HepG2 (cell line): Measurements from ENCODE around the gene GATD1. TPM values are rescaled to one million over a fixed set of nuclear protein-coding genes. Genes with fewer than 3 reads are reported as not detected.

ENCODE experiments used
- AGO2 ChIP-seq: fragments of 200-400 bp; formaldehyde crosslinking; optimal IDR thresholded peaks from 2 replicates; pipeline ENCODE3; 2017; ENCODE audit warnings: mild to moderate bottlenecking, low read depth, low read length, moderate library complexity
- MXD1 ChIP-seq: sonication (generic); formaldehyde crosslinking; IDR thresholded peaks from 2 replicates; pipeline ENCODE4 v1.4.0; 2020; ENCODE audit warnings: mild to moderate bottlenecking, missing genetic modification reagents
- NFIB ChIP-seq: sonication (generic); formaldehyde crosslinking; IDR thresholded peaks from 2 replicates; pipeline ENCODE4 v1.9.0; 2021; ENCODE audit warnings: missing genetic modification reagents, mild to moderate bottlenecking, borderline replicate concordance
- PITX1 ChIP-seq: sonication (generic); formaldehyde crosslinking; IDR thresholded peaks from 2 replicates; pipeline ENCODE4 v1.5.1; 2020; ENCODE audit warnings: mild to moderate bottlenecking, missing genetic modification reagents
- RARG ChIP-seq: sonication (generic); formaldehyde crosslinking; IDR thresholded peaks from 2 replicates; pipeline ENCODE4 v1.4.0; 2020; ENCODE audit warnings: low read depth, mild to moderate bottlenecking, missing genetic modification reagents
- SKI ChIP-seq: fragments of 450-650 bp; IDR thresholded peaks from one replicate; pipeline ENCODE4 v1.6.1; 2018; ENCODE audit warnings: mild to moderate bottlenecking; ENCODE audit not compliant: partially characterized antibody
- SPEN ChIP-seq: sonication (generic); formaldehyde crosslinking; IDR thresholded peaks from 2 replicates; pipeline ENCODE4 v1.5.1; 2020; ENCODE audit warnings: low read depth, mild to moderate bottlenecking, missing genetic modification reagents
- TAF1 ChIP-seq: sonication (generic); formaldehyde crosslinking; IDR thresholded peaks from 2 replicates; pipeline ENCODE4 v1.4.0; 2020; ENCODE audit warnings: missing genetic modification reagents
- ZBTB43 ChIP-seq: sonication (generic); formaldehyde crosslinking; conservative IDR thresholded peaks from 2 replicates; pipeline ENCODE4 v1.4.0; 2020; ENCODE audit warnings: missing genetic modification reagents
- ZBTB7B ChIP-seq: sonication (generic); formaldehyde crosslinking; IDR thresholded peaks from 2 replicates; pipeline ENCODE4 v1.4.0; 2020; ENCODE audit warnings: missing genetic modification reagents
- ZHX2 ChIP-seq, 2 experiments: sonication (generic) in 1 of 2; formaldehyde crosslinking in 1 of 2; IDR thresholded peaks; 2 replicates each; pipeline versions ENCODE4 v1.6.1 to v1.9.0; 2014 to 2022; ENCODE audit warnings: antibody characterized with exemption in 1 of 2, borderline replicate concordance in 1 of 2, inconsistent platforms in 1 of 2, low read depth in 1 of 2, missing genetic modification reagents in 1 of 2
- ZIK1 ChIP-seq: sonication (generic); formaldehyde crosslinking; IDR thresholded peaks from 2 replicates; pipeline ENCODE4 v1.5.0; 2020; ENCODE audit warnings: mild to moderate bottlenecking, low read depth, missing genetic modification reagents, borderline replicate concordance
- ZNF12 ChIP-seq: sonication (generic); formaldehyde crosslinking; IDR thresholded peaks from 2 replicates; pipeline ENCODE4 v1.5.0; 2020; ENCODE audit warnings: missing genetic modification reagents
- ZNF20 ChIP-seq: sonication (generic); formaldehyde crosslinking; IDR thresholded peaks from 2 replicates; pipeline ENCODE4 v1.4.0; 2020; ENCODE audit warnings: mild to moderate bottlenecking, moderate library complexity, missing genetic modification reagents
- ZNF484 ChIP-seq: sonication (generic); formaldehyde crosslinking; IDR thresholded peaks from 2 replicates; pipeline ENCODE4 v1.5.1; 2020; ENCODE audit warnings: mild to moderate bottlenecking, low read depth, missing genetic modification reagents, borderline replicate concordance
- ZNF552 ChIP-seq: sonication (generic); formaldehyde crosslinking; IDR thresholded peaks from 2 replicates; pipeline ENCODE4 v1.9.0; 2022; ENCODE audit warnings: missing genetic modification reagents, mild to moderate bottlenecking, borderline replicate concordance
- ZNF652 ChIP-seq: IDR thresholded peaks from 2 replicates; pipeline ENCODE4 v1.6.1; 2016; ENCODE audit warnings: low read depth, borderline replicate concordance
- ZNF891 ChIP-seq: sonication (generic); formaldehyde crosslinking; IDR thresholded peaks from 2 replicates; pipeline ENCODE4 v1.5.0; 2020; ENCODE audit warnings: mild to moderate bottlenecking, missing genetic modification reagents
- ZSCAN31 ChIP-seq: sonication (generic); formaldehyde crosslinking; IDR thresholded peaks from 2 replicates; pipeline ENCODE4 v1.5.0; 2020; ENCODE audit warnings: low read depth, mild to moderate bottlenecking, missing genetic modification reagents
- polyA plus RNA-seq, 8 experiments: library from polyadenylated mRNA; depleted of rRNA in 3 of 8; stranded (reverse) in 7 of 8; unstranded in 1 of 8; fragments of >200 nt; fragmentation: Illumina TruSeq in 4 of 8; extraction: Trizol in 4 of 8; gene quantifications; 2 replicates each; pipeline versions ENCODE4 v1.2.1 to v1.2.3, GENCODE V29; 2011 to 2016; ENCODE audit warnings: low read depth in 4 of 8, missing spikeins in 1 of 8, mixed read lengths in 1 of 8; ENCODE audit not compliant: insufficient read depth in 1 of 8
- total RNA-seq, 5 experiments: library from RNA; depleted of rRNA; stranded (reverse); fragments of >200 nt; fragmentation: Illumina TruSeq; extraction: Trizol; gene quantifications; 2 replicates each; pipeline ENCODE4 v1.2.3, GENCODE V29; 2016; ENCODE audit warnings: low read depth in 1 of 5
- TF ChIP-seq, protein P1 (sequence below): sonication (generic); formaldehyde crosslinking; IDR thresholded peaks from 2 replicates; pipeline ENCODE4 v1.8.0; 2022; ENCODE audit warnings: missing genetic modification reagents, mild to moderate bottlenecking, borderline replicate concordance

GATD1 gene
- total and polyA plus RNA-seq, 2 of the 13 experiments (the other 11 are each of a cell fraction or from before 2014, with no cell fraction given): 31.3 to 60.5 TPM

DNA sequence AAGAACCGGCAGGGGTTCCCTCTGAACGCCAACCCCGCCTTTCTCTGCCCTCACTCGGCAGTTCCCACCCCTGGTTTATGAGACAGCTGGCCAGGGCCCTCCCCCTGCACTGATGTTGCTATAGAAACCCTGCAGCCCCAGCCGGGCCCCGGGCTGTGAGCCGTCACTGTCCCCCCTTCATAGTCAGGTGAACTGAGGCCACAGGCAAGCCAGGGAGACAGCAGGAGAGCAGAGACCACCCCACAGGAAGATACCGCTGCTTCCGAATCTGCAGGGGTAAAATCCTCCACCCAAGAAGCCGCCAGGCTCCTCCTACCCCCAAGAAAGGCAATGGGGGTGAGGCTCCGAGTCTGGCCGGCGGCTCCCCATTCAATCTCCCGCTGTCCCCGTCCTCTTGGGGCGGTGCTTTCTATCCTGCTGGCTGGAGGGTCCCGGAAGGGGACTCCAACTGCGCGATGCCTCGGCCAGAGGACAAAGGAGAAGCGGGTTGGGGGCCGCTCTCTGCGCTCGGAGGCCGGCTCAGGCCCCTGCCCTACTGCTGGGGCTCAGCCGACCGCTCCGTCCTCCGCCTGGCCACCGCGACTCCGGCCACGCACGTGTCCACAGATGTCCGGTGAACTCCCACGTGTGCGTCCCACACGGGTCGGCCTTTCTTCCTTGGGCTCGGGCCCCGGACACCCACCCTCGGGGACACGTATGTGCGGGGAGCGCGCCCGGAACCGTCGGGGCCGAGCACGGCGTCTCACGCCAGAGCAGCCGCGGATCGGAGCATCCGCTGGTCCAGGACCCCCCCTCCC lies 20.2 kb upstream of the GATD1 start (continued):
- TF ChIP-seq ZBTB7B (CRISPR knock-in tag) (0 out of 2 replicates have a peak, but pooled peaks have one; percentile 12), ZBTB43 (CRISPR knock-in tag) (0 out of 2 replicates have a peak, but pooled peaks have one; percentile 34), ZSCAN31 (CRISPR knock-in tag) (peak; percentile 47; the same call in 1 of the 2 replicates), ZHX2 (IDR thresholded peaks at IDR 0.05; ENCODE audit: low read depth) (no peak), ZHX2 (CRISPR knock-in tag; IDR thresholded peaks at IDR 0.05; ENCODE audit: borderline replicate concordance) (no peak), ZNF652 (CRISPR knock-in tag) (no peak), AGO2 (no peak), ZIK1 (no peak), MXD1 (CRISPR knock-in tag) (peak; percentile 73; the same call in 1 of the 2 replicates), TAF1 (CRISPR knock-in tag) (peak; percentile 47), ZNF20 (CRISPR knock-in tag) (no peak), ZNF891 (CRISPR knock-in tag) (peak; percentile 60; the same call in 1 of the 2 replicates), ZNF484 (CRISPR knock-in tag) (no peak), RARG (CRISPR knock-in tag) (no peak), ZNF552 (0 out of 2 replicates have a peak, but pooled peaks have one; percentile 51), ZNF12 (no peak), PITX1 (CRISPR knock-in tag) (no peak), NFIB (CRISPR knock-in tag) (no peak), SPEN (CRISPR knock-in tag) (peak; percentile 61), SKI (no peak)
- TF ChIP-seq, protein P1, sequence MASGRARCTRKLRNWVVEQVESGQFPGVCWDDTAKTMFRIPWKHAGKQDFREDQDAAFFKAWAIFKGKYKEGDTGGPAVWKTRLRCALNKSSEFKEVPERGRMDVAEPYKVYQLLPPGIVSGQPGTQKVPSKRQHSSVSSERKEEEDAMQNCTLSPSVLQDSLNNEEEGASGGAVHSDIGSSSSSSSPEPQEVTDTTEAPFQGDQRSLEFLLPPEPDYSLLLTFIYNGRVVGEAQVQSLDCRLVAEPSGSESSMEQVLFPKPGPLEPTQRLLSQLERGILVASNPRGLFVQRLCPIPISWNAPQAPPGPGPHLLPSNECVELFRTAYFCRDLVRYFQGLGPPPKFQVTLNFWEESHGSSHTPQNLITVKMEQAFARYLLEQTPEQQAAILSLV (CRISPR knock-in tag): peak; percentile 63; the same call in 1 of the 2 replicates
